Panc1 (cell line): ENCODE measurements around the gene PPM1K. TPM values are rescaled to one million over a fixed set of nuclear protein-coding genes. Genes with fewer than 3 reads are reported as not detected.

ENCODE experiments used
- ATAC-seq: fragments of 200-7000 bp; cut with Tn5 transposase; 2 replicates; pipeline ENCODE4 v1.9.1; 2020; ENCODE audit warnings: mild to moderate bottlenecking, moderate library complexity
- BruUV-seq: library from RNA; stranded (reverse); fragments of 400-500 nt; replicated peaks from 2 replicates; lab custom pipeline; 2021; lab: Mats Ljungman, UMichigan
- CTCF ChIA-PET: fragments of 300-600 bp; sonication (Branson Sonifier 250); formaldehyde crosslinking; loops from one replicate; lab custom pipeline; 2022; ENCODE audit warnings: antibody characterized with exemption; lab: Charles Lee
- POLR2A ChIA-PET: fragments of 300-600 bp; sonication (Branson Sonifier 250); formaldehyde crosslinking; loops from one replicate; lab custom pipeline; 2022; ENCODE audit warnings: antibody characterized with exemption; lab: Charles Lee
- DNase-seq: peaks from one replicate; pipeline ENCODE4 v3.0.0-alpha.2; 2010; ENCODE audit warnings: low read depth, low spot score
- H3K27ac ChIP-seq: 2 replicates; pipeline ENCODE4 v1.5.1; 2011; ENCODE audit warnings: mild to moderate bottlenecking, low read length, inconsistent platforms
- H3K27me3 ChIP-seq: fragments of 200-500 bp; sonication (Bioruptor generic); 2 replicates; pipeline ENCODE4 v1.6.0; 2014; ENCODE audit warnings: low read length, inconsistent platforms; ENCODE audit not compliant: control insufficient read depth, insufficient read depth
- H3K36me3 ChIP-seq: fragments of 200-500 bp; sonication (Bioruptor generic); 2 replicates; pipeline ENCODE4 v1.5.1; 2014; ENCODE audit warnings: inconsistent platforms, mild to moderate bottlenecking, low read length, moderate library complexity; ENCODE audit not compliant: control insufficient read depth, insufficient read depth
- H3K4me1 ChIP-seq: 2 replicates; pipeline ENCODE4 v1.5.1; 2011; ENCODE audit warnings: inconsistent platforms, mild to moderate bottlenecking, low read length, moderate library complexity; ENCODE audit not compliant: control insufficient read depth, insufficient read depth
- H3K4me3 ChIP-seq, 2 experiments: 2 replicates each; pipeline ENCODE4 v1.5.1; 2011 to 2012; ENCODE audit warnings: low read depth in 2 of 2, low read length in 2 of 2, mild to moderate bottlenecking in 2 of 2, inconsistent platforms in 1 of 2, moderate library complexity in 1 of 2
- H3K9me3 ChIP-seq: fragments of 200-500 bp; sonication (Bioruptor generic); 2 replicates; pipeline ENCODE4 v1.5.1; 2014; ENCODE audit warnings: low read depth, mild to moderate bottlenecking, inconsistent platforms, low read length, moderate library complexity; ENCODE audit not compliant: control insufficient read depth, insufficient read depth
- POLR2AphosphoS5 ChIP-seq: IDR thresholded peaks from 2 replicates; pipeline ENCODE4 v1.6.1; 2012; ENCODE audit warnings: mild to moderate bottlenecking, low read depth, low read length, moderate library complexity
- SIN3A ChIP-seq: IDR thresholded peaks from 2 replicates; pipeline ENCODE4 v1.6.1; 2012; ENCODE audit warnings: low read depth, mild to moderate bottlenecking, low read length, moderate library complexity, borderline replicate concordance; ENCODE audit not compliant: insufficient read depth
- TCF7L2 ChIP-seq: IDR thresholded peaks from 2 replicates; pipeline ENCODE4 v1.6.1; 2011; ENCODE audit warnings: mild to moderate bottlenecking, low read depth, low read length, inconsistent platforms
- in situ Hi-C: cut with HindIII; loops from 2 replicates; pipeline ENCODE4 v1.10.0; 2016; ENCODE audit warnings: low sequenced_read_pairs, low pct_unique_long_range_greater_than_20kb
- intact Hi-C: fragments of 100-400 bp; cut with micrococcal nuclease; formaldehyde crosslinking; loops from one replicate; pipeline ENCODE4 v1.10.0; 2022; ENCODE audit not compliant: unreplicated experiment
- total RNA-seq: library from RNA; stranded (reverse); gene quantifications from one replicate; pipeline ENCODE4 v1.2.1, GENCODE V29; 2021; ENCODE audit not compliant: unreplicated experiment
- TF ChIP-seq, protein P1 (sequence below), 2 experiments: IDR thresholded peaks; 2 replicates each; pipeline ENCODE4 v1.6.1; 2011 to 2012; ENCODE audit warnings: low read depth in 2 of 2, control low read depth in 1 of 2, low read length in 1 of 2, mild to moderate bottlenecking in 1 of 2, moderate library complexity in 1 of 2; ENCODE audit not compliant: insufficient read depth in 1 of 2
- TF ChIP-seq, protein P2 (sequence below): fragments of 450-650 bp; IDR thresholded peaks from 2 replicates; pipeline ENCODE4 v1.5.1; 2017; ENCODE audit warnings: mild to moderate bottlenecking

PPM1K gene
- total RNA-seq, 1 experiment from 2014 or later, result 2.1 TPM

DNA sequence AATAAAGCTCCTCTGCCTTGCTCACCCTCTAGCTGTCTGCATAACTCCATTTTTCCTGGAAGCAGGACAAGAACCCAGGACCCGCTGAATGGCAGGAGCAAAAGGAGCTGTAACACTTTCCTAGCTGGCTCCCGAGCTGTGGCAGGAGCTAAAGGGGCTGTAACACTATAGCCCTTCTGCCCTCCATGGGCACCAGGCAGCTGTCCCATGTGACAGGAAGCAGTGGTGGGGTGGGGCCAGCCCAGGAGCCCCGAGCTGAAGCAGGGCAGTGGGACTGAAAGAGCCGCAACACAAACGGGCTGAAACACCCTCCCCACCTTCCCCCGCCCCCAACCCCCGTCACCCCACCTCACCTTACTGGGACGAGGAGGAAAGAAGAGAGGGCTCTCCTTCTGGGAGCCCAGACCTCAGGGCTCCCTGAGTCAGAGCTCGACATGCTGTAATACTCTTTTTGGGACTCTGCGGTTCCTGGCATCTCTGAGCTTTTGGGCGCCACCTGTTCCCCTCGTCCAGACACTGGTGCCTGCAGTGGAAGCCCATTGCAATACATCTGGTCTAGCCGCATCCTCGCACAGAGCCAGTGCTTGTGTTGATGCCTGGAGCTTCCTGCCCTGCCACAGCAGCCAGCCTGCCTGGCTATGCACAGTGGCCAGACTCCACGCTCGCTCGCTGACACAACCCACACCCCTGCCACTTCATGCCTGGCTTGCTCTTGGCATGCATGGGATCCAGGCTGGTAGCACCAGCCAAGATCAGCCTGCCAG lies 39.4 kb downstream of the PPM1K start:
- Histone ChIP-seq H3K27me3 (no peaks in the 10 kb centered on the region), H3K4me3 (no peak overlapping the region), H3K9me3 (no peaks in the 10 kb centered on the region), H3K27ac (no peak overlapping the region), H3K4me1 (no peaks in the 10 kb centered on the region), H3K36me3 (no peaks in the 10 kb centered on the region; the same call in 1 of the 2 replicates)
- POLR2A ChIA-PET, result no interaction called here
- ATAC-seq (no peak), DNase-seq (no peak)
- TF ChIP-seq POLR2AphosphoS5, result no peak
- TF ChIP-seq, protein P1, sequence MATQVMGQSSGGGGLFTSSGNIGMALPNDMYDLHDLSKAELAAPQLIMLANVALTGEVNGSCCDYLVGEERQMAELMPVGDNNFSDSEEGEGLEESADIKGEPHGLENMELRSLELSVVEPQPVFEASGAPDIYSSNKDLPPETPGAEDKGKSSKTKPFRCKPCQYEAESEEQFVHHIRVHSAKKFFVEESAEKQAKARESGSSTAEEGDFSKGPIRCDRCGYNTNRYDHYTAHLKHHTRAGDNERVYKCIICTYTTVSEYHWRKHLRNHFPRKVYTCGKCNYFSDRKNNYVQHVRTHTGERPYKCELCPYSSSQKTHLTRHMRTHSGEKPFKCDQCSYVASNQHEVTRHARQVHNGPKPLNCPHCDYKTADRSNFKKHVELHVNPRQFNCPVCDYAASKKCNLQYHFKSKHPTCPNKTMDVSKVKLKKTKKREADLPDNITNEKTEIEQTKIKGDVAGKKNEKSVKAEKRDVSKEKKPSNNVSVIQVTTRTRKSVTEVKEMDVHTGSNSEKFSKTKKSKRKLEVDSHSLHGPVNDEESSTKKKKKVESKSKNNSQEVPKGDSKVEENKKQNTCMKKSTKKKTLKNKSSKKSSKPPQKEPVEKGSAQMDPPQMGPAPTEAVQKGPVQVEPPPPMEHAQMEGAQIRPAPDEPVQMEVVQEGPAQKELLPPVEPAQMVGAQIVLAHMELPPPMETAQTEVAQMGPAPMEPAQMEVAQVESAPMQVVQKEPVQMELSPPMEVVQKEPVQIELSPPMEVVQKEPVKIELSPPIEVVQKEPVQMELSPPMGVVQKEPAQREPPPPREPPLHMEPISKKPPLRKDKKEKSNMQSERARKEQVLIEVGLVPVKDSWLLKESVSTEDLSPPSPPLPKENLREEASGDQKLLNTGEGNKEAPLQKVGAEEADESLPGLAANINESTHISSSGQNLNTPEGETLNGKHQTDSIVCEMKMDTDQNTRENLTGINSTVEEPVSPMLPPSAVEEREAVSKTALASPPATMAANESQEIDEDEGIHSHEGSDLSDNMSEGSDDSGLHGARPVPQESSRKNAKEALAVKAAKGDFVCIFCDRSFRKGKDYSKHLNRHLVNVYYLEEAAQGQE (IDR thresholded peaks at IDR 0.05; ENCODE audit: insufficient read depth in 1 of 2, low read depth in 2 of 2, low read length in 1 of 2), result no peak
- no peak for TF ChIP-seq TCF7L2
- TF ChIP-seq, protein P2, sequence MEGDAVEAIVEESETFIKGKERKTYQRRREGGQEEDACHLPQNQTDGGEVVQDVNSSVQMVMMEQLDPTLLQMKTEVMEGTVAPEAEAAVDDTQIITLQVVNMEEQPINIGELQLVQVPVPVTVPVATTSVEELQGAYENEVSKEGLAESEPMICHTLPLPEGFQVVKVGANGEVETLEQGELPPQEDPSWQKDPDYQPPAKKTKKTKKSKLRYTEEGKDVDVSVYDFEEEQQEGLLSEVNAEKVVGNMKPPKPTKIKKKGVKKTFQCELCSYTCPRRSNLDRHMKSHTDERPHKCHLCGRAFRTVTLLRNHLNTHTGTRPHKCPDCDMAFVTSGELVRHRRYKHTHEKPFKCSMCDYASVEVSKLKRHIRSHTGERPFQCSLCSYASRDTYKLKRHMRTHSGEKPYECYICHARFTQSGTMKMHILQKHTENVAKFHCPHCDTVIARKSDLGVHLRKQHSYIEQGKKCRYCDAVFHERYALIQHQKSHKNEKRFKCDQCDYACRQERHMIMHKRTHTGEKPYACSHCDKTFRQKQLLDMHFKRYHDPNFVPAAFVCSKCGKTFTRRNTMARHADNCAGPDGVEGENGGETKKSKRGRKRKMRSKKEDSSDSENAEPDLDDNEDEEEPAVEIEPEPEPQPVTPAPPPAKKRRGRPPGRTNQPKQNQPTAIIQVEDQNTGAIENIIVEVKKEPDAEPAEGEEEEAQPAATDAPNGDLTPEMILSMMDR, result no peak
- TF ChIP-seq SIN3A, result no peak
- CTCF ChIA-PET, result no interaction called here
- no TSS peak for BruUV-seq
- in situ Hi-C loops (no loop called here), intact Hi-C loops (no loop called here)

DNA sequence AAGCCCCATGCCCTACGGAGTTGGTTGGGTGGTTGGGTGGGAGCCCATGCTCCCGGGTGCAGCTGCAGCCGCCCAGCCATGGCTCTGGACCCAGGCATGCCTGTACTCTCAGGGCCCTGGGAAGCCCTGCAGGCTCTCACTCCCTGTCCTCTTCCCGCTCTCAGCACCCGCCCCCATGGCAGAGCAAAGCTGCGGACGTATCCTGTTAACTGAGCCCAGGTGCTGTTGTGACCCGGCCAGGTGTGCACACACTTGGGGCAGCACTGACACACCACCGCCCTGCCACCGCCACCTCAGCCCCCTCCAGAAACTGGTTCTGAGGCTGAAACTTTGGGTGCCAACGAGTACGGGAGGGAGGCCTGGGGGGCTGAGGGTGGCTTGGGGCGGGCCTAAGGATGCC lies 40.3 kb downstream of the PPM1K start:
- DNase-seq (no peak), ATAC-seq (no peak)
- H3K36me3 ChIP-seq, result no peaks in the 10 kb centered on the region; the same call in 1 of the 2 replicates
- BruUV-seq, result no TSS peak
- no peak overlapping the region for H3K27ac ChIP-seq
- TF ChIP-seq TCF7L2 (no peak), SIN3A (no peak), POLR2AphosphoS5 (no peak)
- TF ChIP-seq, protein P2, result no peak
- TF ChIP-seq, protein P1 (IDR thresholded peaks at IDR 0.05; ENCODE audit: insufficient read depth in 1 of 2, low read depth in 2 of 2, low read length in 1 of 2), result no peak
- H3K4me3 ChIP-seq, result no peak overlapping the region
- CTCF ChIA-PET, result no interaction called here
- no peaks in the 10 kb centered on the region for H3K9me3 ChIP-seq
- POLR2A ChIA-PET, result no interaction called here
- H3K27me3 ChIP-seq, result no peaks in the 10 kb centered on the region
- intact Hi-C loops, result no loop called here
- in situ Hi-C loops, result no loop called here
- H3K4me1 ChIP-seq, result no peaks in the 10 kb centered on the region
